Measurements from ENCODE around the gene SYPL1.

- TF ChIP-seq CTCF (IDR thresholded peaks at IDR 0.05; ENCODE audit: poor library complexity, severe bottlenecking): no peak
- TF ChIP-seq EP300 (conservative IDR thresholded peaks at IDR 0.05; ENCODE audit: poor library complexity, severe bottlenecking): no peak
- no peak for TF ChIP-seq POLR2AphosphoS5 (IDR thresholded peaks at IDR 0.05)
- TF ChIP-seq REST (IDR thresholded peaks at IDR 0.05; ENCODE audit: borderline replicate concordance): no peak
- TF ChIP-seq EZH2 (IDR thresholded peaks at IDR 0.05; ENCODE audit: borderline replicate concordance, insufficient read depth, low read length, poor library complexity, severe bottlenecking): no peak
- no peak for TF ChIP-seq TAF1 (IDR thresholded peaks at IDR 0.05; ENCODE audit: low read depth)
Observed at GRCh38 chr7:106054156-106054910, 57.8 kb downstream of the SYPL1 start.
